GM18499 (cell line): ENCODE results near the gene RPS5.

ENCODE experiments used
- ATAC-seq: cut with Tn5 transposase; IDR thresholded peaks from one replicate; pipeline ENCODE4 v1.9.1; 2021; ENCODE audit warnings: moderate number of reproducible peaks; ENCODE audit not compliant: insufficient read depth, unreplicated experiment

RPS5 gene

DNA sequence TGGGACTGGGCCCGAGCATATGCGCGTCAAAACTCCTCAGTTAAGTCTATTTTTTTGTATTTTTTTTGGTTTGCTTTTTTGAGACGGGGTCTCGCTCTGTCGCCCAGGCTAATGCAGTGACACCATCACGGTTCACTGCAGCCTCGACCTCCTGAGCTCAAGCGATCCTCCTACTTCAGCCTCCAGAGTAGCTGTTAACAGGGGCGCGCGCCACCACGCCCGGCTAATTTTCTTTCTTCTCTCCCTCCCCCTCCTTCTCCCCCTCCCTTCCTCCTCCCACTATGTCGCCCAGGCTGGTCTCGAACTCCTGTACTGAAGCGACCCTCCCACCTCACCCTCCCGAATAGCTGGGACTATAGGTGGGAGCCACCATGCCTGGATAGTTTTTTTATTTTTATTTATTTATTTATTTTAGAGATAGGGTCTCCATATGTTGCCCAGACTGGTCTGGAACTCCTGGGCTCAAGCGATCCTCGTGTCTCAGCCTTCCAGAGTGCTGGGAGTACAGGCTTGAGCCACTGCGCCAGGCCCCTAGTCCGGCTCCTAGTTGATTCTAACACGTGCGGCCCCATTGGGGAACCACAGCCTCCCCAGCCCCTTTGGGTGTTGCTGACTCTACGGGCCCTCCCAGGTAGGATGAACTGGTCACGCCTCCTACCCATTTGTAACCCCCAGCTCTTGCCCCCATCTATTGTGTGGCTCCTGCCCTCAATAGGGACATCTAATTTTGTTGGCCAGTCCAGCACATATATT is 5.4 kb upstream of the RPS5 start:
- ATAC-seq: no peak

DNA sequence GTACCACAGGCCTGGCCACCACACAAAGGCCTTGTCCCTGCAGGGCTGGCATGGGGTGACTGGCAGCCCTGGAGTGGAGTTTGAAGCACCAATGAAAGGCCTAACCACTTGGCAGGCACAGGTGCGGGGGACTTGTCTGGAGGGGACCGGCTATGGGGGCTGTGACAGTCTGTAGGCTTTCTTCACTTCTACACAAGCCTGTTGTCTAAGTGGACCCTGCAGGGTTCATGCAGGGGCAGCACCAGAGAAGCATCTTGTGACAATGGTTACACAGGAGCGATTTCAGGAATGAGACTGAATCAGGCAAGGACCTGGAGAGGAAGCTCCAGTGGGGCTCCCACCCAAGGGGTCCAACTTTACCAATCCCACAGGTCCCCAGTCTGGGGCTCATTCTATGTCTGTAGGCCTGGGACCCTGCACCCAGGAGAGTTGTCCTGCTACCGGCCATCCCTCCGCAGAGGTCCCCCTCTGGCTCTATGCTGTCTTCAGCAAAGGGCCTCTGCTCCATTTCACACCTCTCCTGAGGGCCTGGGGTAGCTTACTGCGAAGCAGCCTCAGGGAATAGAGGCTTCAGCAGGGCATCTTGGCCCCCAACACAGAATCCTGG is 4.0 kb upstream of the RPS5 start:
- no peak for ATAC-seq

DNA sequence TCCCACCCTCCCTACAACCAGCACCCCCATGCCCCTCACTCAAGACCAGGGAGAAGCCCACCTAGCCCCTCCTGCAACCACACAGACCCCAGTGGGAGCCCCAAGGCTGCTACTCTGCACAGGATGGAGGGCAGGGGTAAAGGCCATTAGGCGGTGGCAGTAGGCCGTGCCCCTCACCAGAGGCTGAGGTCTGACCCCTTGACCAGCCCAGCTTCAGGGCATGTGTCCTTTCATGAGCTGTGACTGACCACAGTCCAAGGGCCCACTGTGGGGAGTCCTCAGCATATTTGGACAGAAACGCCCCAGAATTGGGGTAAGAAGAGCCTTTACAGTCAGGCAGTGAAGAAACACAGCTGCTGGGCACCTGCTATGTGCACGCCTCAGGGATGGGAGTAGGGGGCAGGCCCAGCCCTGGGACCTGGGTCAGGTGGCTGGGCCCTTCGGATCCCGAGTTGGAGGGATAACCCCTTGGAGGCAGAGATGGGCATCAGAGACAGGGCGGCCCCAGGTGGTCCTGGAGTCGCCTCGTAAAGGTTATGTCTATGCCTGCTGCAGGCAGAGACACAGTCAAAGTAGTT is 1.7 kb upstream of the RPS5 start:
- ATAC-seq: no peak

DNA sequence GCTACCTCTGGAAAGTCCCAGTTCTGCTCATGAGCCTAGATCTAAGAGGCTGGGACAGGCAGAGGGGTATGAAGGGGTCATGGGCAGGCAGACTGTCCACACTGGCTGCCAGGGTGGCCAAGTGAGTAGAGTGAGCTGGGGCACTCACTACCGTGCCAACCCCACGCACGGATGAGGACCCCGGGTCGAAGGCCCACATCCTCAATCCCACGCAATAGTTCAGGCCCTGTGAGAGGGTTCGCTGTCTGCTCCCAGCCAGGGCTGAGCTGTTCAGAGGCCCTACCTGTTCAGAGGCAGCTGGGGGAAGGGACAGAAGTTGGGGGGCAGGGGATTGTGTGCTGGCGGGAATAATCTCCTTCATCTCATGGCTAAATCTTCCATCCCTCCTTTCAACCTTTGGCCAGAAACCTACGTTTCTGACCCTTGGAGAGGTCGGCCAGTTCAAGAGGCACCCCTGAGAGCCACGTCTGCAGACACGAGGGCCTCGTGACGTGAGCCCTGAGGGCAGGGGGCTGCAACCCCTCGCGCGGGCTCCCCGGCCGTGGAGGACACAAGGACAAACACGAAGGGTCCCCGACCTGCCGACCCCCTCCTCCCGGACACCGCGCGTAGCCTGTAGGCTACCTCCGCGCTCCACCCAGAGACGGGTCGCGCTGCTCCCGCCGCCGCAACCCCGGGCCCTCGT is 1.0 kb upstream of the RPS5 start:
- no peak for ATAC-seq

DNA sequence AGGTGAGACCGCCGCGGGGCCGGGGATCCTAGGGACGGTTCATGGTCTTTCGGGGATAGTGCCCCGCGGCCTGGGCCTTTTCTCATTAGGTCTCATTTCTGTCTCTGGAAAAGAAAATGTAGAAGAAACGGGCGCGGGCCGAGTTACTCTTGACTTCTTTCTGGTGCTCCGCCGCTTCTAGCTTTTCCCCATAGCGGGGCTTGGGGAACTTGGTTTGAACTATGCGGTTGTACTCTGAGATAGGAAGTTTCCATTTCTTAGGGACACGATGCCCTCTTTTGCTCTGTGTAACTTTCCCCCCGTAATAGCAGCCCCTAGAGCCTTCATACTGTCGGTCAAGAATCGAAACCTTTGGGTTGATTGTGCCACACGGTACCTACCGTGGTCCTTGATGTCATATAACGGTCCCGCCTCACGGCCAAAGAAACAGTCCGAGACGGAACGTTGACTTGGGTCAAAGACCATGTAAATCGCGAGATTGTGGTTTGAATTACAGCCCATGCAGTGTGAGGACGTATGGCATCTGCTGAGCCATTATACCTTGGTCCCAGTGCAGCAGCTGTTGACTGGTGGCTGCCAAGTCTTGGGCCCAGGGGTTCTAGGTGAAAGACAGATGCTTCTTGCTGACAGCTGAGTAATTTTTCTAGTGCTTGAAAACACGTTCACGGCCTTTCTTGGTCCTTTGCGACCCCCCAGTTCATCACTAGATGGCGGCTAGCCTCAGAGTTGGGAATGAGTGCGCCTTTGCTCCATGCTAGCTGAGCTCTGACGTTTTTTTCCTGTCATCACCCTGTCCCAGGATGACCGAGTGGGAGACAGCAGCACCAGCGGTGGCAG is 487 bp downstream of the RPS5 start:
- no peak for ATAC-seq

DNA sequence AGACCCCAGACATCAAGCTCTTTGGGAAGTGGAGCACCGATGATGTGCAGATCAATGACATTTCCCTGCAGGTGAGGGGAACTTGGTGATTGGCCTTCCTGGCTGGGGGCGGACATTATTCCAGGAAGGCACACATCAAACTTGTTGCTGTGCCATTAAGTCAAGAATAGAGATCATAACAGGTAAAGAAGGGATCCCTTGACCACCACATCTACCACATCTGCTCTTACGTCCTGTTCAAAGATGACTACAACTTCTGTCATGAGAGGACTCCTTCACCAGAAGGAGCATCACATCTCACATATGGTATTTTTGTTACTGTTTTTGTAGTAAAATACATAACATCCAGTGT is 1.1 kb downstream of the RPS5 start:
- ATAC-seq: no peak

DNA sequence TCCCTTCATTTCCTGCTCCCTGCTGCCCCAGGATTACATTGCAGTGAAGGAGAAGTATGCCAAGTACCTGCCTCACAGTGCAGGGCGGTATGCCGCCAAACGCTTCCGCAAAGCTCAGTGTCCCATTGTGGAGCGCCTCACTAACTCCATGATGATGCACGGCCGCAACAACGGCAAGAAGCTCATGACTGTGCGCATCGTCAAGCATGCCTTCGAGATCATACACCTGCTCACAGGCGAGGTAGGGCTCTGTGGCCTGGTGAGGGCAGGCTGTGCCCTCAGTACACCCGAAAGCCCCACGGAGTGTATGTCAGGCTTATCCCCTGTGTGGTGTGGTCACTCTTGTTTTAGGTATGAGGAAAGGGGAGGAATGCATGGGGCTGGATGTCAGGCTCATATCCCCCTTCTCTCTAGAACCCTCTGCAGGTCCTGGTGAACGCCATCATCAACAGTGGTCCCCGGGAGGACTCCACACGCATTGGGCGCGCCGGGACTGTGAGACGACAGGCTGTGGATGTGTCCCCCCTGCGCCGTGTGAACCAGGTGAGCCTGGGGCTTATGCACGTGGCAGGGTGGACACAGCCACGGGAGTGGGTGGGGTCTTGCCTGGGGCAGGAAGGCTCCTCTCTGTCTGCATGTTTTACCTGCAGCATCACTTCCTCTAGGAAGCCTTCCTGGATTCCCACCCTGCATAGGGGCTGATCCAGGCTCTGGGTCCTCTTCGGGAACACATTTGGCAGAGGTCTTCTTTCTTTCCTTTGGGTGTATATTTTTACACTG is 6.1 kb downstream of the RPS5 start:
- no peak for ATAC-seq

DNA sequence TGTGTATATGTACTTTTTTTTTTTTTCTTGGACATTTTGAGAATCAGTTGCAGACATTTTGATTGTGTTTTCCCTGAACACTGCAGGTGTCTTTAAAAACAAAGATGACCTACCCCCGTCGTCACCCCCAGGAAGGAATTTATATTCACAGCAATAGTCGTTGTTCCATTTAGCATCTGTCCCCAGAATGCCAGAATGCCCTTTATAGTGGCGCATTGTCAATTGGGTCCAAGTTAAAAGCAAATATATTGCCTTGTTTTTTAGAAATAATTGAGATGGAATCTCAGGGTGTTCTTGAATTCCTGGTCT is 6.6 kb downstream of the RPS5 start:
- no peak for ATAC-seq

DNA sequence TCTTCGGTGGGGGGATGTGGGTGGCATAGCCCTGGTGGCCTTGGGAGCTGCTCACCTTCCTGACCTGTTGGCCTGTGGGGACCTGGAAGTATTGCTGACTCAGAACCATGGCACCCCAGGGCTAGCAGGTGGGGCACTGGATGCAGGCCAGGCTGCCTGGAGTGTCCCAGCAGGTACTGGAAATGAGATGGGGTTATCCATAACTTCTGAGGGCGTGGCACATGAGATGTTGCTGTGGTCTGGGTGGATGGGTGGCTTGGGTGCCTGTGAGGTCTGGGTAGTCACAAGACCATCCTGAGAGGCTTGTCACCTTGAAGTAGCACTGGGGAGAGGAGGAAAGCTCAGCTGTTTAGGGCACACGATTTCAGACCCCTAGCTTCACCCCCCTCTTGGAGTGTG is 7.8 kb downstream of the RPS5 start:
- ATAC-seq: no peak

DNA sequence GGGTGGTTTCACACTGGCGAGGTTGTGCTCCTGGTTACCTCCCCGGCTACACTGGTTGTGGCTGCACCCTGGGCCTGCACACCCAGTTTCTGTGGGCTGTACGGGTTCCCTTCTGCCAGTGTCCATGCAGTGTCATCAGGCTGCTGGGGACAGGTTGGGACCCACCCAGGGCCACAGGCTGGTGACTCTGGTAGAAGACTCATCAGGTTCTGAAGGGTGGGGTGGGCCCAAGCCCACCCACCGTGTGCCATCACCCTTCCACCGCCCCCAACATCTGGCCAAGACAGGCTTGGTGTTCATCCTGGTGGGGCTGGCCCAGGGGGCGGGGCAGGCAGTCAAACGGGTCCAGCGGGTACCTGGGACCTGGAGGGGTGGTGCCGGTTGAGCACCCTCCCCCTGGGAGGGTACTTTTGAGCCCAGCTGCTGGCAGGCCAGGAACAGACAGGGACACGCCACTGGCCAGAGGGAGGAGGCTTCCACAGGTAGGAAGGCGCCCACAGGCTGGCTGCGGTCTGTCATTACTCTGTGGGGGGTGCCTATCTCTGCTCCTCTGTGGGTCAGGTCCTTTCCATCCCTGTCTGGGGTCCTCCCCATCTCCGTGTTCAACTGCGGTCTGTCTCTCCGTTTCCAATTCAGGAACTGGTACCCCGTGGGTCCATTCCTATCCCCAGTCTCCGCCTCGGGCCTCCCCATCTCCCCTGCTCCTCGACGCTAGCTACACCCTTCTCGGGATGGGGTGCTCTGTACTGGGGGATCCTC is 8.3 kb downstream of the RPS5 start, which contains the start of gene RNF225:
Gene RNF225, plus strand, starts transcription at position 437 of the 759 bp plus-strand sequence. CDS start 434 bp downstream, outside the sequence.
- ATAC-seq: no peak

DNA sequence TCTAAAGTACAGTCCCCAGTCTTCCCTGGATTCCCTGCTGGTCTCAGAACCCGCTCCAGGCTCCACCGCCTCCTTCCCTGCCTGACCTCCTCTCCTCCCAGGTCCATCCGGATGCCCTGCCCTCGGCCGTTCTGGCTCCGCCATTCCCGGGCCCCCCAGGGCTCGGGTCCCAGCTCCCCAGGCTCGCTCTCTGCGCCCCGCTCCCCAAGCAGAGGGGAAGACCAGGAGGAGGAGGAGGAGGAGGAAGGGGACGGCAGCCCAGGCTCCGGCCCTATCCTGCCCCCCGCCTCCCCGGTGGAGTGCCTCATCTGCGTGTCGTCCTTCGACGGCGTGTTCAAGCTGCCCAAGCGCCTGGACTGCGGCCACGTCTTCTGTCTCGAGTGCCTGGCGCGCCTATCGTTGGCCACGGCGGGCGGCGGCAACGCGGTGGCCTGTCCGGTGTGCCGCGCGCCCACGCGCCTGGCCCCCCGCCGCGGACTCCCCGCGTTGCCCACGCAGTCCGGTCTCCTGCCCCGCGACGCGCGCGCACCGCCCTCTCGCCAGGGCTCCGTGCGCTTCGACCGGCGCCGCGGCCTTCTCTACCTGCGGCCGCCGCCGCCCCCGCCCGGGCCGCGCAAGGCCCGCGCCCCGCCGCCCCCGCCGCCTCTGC is 9.0 kb downstream of the RPS5 start:
- ATAC-seq: no peak

DNA sequence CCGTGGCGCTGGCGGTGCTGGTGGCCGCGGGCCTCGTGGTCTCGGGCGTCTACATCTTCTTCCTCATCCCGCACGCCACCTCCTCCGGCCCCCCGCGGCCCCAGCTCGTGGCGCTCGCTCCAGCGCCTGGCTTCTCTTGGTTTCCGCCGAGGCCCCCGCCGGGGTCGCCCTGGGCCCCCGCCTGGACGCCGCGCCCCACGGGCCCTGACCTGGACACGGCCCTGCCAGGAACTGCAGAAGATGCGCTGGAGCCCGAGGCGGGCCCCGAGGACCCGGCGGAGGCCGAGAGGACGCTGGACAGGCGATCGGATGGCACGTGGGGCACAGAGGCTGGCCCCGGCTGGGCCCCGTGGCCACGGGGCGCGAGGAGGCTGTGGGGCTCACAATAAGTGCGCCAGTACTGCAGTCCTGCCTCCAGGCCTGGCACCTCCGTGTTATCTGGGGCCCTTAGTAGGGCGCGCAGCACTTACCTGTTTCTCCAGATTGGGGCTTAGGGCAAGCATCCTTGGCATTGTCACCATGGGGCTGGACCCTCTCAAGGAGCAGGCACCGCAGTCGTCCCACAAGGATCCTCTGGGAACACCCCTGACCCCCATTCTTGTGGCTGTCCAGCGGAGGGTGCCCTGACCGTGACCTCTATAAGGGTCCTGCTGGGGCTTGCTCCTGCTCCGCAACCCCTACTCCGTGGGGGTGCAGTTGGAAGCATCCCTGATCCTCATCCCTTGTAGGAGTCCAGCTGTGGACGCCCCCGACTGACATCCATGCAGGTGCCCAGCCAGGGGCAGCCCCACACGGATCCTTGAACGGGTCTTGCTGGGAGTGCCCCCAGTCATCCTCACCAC is 9.8 kb downstream of the RPS5 start:
- ATAC-seq: no peak

DNA sequence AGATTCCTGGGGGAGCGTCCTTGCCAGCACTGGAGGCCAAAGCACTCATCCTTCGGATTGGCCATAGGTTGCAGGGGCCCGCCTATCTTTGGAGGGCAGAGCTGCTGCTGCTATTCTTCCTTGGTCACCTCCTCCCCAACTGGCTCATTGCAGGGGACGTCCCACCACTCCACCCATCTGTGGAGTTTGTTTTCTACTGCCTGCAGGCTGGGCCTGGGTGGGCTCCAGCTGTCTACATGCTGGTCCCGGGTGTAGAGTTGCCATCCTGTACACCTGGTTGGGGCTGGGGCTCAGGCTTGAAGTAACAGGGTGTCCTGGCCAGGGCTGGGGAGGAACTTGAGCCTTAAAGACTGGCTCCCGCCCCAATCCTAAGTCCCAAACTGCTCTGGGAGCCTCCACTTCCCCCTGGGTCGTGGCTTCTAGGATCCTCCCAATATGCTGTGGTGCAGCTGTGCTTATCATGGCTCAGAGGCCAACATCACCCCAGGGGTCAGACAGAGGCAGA is 10.5 kb downstream of the RPS5 start:
- ATAC-seq: no peak

DNA sequence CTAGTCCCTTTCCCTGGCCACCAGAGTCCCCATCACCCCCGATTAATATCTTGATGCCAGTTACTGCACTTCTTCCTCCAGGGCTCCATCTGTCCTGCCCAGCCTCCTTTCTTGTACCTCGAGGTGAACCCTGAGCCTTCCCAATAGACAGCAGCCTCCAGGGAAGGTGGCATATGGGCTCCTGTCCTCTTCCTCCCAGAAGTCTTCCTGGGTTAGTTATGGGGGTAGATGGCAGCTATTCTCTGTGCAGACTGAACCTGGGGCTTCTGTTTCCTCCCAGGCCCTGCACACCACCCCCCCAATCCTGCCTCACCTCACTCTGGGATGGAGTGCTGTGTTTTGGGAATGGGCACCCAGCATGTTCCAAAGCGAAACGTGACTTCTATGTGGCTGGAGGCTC is 11.0 kb downstream of the RPS5 start:
- no peak for ATAC-seq

DNA sequence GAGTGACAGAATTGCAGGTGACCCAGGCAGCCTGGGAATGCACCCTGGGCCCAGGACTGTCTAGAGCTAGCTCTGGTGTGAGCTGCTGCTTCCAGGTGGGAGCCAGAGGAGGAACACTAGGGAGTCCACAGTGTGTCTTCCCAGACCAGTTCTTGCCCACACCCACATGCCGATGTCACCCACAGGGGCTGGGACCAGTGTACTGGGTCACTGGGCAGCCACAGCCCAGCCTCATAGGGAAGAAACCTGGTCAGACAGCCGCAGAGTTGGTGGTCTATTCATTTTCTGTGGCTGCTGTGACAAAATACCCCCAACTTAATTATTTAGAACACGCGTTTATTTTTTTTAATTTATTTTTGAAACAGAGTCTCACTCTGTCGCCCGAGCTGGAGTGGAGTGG is 11.5 kb downstream of the RPS5 start:
- no peak for ATAC-seq

DNA sequence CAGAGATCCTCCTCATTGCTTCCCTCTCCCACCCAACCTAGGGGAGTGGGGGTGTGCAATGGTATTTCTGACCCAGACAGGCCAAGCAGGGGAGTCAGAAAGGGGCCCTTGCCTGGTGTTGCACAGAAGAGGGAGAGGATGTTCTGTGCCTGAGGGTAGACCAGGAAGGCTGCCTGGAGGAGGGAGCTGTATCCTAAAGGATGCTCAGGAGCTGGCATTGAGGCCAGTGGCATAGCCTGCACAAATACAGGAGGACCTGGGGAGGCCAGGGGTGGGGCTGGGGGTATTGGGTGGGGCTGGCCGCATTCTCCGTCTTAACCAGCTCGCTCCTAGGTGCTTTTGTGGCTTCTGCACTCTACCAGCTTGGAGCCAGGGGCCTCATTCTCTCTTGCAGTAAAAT is 12.8 kb downstream of the RPS5 start:
- ATAC-seq: no peak

DNA sequence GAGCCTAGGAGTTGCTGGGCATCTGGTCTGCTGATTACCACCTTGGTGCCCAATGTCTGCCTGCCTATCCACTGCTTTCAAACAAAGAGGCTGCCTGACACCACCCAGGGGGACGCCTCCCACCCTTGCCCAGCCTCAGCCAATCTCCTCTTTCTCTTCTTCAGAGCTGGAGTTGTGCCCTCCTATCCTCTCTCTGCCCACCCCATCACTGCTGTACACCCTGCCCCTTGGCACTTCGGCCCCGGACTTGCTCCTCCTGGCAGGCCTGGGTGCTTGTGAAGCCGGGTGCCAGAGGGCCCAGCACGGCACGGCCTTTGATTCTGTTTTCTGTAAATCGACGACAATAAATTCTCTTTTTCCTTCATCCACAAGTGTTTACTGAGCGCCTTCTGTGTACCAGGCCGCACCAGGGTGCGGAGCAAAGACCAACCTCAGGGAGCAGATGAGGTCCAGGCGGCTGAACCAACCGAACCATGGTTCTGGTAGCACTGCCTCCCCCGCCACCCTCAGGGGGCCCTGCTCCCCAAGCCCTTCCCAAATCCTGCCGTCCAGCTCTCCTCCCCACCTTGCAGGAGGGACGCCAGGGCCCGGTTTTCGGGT is 13.3 kb downstream of the RPS5 start:
- no peak for ATAC-seq
